ENCODE measurements around the gene DAB1.

The DAB1 gene

DNA sequence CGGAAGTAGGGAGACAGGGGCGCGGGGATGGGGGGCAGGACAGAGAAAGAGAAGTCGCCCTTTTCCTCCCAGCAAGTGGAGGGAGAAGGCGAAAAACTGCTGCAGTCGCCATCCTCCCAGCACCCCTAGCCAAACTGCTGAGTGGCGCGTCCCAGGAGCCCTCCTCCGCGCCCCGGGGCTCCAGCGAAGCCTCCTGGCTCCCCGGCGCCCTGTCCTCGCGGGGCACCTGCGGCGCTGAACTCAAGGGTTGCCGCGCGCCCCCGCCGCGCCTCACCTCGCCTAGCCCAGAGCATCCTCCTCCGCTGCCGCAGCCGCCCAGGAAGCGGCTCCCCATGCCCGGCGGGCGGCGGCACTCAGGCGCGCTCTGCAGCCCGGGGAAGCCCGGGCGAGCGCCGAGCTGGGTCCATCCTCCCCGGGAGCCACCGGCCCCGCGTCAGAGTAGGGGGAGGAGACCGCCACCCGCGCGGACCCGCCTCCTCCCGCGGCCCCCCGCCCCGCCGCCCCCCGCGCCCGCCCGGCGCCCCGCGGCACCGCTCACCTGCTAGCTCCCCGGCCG is at the start of gene DAB1:
Gene DAB1 (minus strand): TSS at position 405 of the 556 bp plus-strand sequence. CDS start 133,030 bp downstream, outside the sequence.
- DNase-seq (ENCODE audit: low read depth in 2 of 2): peak; percentile 4 to 10
- peak within 1 kb of the TSS; percentile 24 to 32 for H3K4me3 ChIP-seq (replicated peaks in 1 of 2; ENCODE audit: low read depth in 2 of 2, low read length in 2 of 2)

DNA sequence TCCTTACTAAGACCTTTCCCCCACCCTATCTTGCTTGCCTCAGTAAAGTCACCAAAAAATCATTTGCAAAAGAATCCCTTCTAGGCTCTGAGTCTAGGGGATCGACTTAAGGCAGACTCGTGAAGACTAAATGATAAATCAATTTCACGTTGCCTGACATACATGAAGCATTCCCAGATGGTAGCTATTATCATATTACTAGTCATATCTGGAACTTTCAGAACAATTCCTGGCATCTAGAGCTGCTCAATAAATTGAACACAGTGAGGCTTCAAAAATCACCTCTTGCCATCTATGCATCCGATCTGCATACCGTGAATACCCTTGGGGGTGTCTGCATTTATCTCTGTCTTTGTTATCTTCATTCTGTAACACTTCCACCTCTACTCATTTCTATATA is 49.6 kb upstream of the DAB1 start:
- no peak for DNase-seq (ENCODE audit: low read depth in 2 of 2)
- H3K4me3 ChIP-seq (replicated peaks in 1 of 2; ENCODE audit: low read depth in 2 of 2, low read length in 2 of 2): no peak overlapping the region
- TF ChIP-seq, protein P1, sequence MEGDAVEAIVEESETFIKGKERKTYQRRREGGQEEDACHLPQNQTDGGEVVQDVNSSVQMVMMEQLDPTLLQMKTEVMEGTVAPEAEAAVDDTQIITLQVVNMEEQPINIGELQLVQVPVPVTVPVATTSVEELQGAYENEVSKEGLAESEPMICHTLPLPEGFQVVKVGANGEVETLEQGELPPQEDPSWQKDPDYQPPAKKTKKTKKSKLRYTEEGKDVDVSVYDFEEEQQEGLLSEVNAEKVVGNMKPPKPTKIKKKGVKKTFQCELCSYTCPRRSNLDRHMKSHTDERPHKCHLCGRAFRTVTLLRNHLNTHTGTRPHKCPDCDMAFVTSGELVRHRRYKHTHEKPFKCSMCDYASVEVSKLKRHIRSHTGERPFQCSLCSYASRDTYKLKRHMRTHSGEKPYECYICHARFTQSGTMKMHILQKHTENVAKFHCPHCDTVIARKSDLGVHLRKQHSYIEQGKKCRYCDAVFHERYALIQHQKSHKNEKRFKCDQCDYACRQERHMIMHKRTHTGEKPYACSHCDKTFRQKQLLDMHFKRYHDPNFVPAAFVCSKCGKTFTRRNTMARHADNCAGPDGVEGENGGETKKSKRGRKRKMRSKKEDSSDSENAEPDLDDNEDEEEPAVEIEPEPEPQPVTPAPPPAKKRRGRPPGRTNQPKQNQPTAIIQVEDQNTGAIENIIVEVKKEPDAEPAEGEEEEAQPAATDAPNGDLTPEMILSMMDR (IDR thresholded peaks at IDR 0.05; ENCODE audit: low read depth, low read length): no peak

More for the DNA sequence above, at the start of gene DAB1:
- TF ChIP-seq, protein P1 (IDR thresholded peaks at IDR 0.05; ENCODE audit: low read depth, low read length): no peak

DNA sequence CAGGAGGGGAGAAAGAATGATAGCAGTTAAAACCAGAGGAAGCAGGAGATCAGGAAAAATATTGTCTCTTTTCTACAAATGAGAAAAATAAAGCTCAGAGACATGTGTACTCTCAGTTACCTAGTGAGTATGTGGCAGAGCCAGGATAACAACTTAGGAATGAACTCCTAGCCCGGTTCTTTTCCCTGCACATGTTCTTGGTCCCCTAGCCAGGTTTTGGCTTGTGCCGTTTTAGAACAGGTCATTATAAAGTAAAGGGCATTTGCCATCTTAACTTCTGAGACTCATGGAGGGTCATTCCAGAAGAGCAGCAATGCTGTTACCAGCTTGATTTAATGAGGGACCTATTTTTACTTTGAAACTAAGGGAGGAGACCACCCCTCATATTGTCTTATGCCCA is 48.1 kb upstream of the DAB1 start:
- TF ChIP-seq, protein P1 (IDR thresholded peaks at IDR 0.05; ENCODE audit: low read depth, low read length): no peak
- no peak for DNase-seq (ENCODE audit: low read depth in 2 of 2)
- H3K4me3 ChIP-seq (replicated peaks in 1 of 2; ENCODE audit: low read depth in 2 of 2, low read length in 2 of 2): no peak overlapping the region

DNA sequence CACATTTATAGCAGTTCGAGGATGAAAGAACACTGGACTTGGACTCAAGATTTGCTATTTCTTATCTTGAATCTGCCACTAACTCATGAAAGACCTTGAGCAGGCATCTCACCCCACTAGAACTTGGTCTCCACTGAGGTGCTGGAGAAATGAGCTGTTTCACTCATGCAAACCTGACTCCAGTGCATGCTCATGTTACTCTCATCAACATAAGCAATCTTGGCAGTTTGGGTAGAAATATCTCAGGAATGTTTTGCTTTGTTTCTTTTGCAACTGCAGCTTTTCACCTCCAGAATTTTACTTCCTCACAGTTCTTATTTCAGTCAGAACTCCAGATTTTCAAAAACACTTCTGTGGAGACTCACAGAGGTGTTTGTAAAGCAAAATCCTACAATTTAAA is 46.2 kb upstream of the DAB1 start:
- H3K4me3 ChIP-seq (replicated peaks in 1 of 2; ENCODE audit: low read depth in 2 of 2, low read length in 2 of 2): no peak overlapping the region
- peak; percentile 31 to 55 for DNase-seq (ENCODE audit: low read depth in 2 of 2)
- TF ChIP-seq, protein P1 (IDR thresholded peaks at IDR 0.05; ENCODE audit: low read depth, low read length): no peak

DNA sequence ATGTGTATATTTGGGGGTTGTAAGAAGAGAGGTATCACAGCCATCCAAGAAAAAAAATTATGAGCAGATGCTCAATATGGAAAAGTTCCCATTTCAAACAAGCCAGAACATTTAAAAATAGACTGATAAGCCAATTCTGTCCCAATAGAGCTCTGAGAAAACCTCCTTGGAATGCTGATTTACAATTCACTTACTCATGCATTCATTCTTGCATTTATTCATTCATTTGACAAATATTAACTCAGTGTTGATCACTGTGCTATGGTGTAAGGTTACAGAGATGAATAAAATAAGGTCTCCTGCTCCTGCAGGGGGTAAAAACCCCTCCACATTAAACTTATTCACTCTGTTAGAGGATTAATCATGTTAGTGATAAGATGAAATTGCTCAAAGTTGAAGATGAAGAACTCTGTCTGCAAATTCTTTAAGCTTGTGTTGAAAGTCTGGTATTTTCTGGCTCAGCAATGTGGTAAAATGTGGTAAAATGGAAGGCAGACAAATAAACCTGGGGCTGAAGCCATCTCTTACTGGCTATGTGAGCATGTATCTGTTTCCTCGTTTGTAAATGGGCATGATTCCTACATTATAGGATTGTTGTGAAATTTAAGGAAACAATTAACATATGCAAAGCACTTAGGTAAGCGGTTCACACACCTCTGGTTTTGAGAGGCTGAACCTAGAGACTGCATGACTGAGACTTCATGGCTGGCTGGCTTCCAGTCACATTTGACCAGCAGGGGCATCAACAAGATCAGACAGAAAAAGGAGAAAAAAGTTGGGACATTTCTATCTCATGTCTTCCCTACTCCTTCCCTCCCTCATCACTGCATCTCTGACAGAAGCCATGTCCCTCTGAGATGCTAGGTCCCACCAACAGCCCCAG is 45.0 kb upstream of the DAB1 start:
- TF ChIP-seq, protein P1 (IDR thresholded peaks at IDR 0.05; ENCODE audit: low read depth, low read length): no peak
- DNase-seq (ENCODE audit: low read depth in 2 of 2): peak; percentile 33 to 53
- H3K4me3 ChIP-seq (replicated peaks in 1 of 2; ENCODE audit: low read depth in 2 of 2, low read length in 2 of 2): no peak overlapping the region

DNA sequence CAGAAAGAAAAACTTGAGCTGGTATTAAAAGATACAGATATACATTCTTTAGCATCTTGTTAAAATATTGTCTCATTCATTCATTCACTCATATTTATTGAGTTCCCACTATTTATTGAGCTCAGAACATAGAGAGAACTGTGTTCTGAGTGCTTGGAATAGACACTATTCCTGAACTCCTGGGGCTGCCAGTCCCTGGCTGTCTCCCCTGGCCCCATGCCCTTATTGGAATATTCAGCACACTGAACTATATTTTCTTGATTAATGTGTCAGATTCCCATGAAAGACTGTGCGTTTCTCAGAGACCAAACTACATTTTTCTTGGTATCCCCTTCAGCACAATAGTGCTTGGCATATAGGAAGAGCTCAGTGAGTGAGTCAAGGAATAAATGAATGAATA is 44.0 kb upstream of the DAB1 start:
- TF ChIP-seq, protein P1 (IDR thresholded peaks at IDR 0.05; ENCODE audit: low read depth, low read length): no peak
- DNase-seq (ENCODE audit: low read depth in 2 of 2): no peak
- no peak overlapping the region for H3K4me3 ChIP-seq (replicated peaks in 1 of 2; ENCODE audit: low read depth in 2 of 2, low read length in 2 of 2)

Data from cardiac fibroblast (primary cell).